GM23338 (cell line): ENCODE data around the gene HMCN2. TPM values are rescaled to one million over a fixed set of nuclear protein-coding genes. Genes with fewer than 3 reads are reported as not detected.

Source experiments
- ATAC-seq: fragments of 200-7000 bp; cut with Tn5 transposase; 3 replicates; pipeline ENCODE4 v1.9.1; 2020
- DNase-seq: peaks from one replicate; pipeline ENCODE4 v3.0.0-alpha.2; 2015; ENCODE audit warnings: low spot score
- H2AFZ ChIP-seq: fragments of 200-600 bp; sonication (generic); 2 replicates; pipeline ENCODE4 v1.8.0; 2016; ENCODE audit warnings: antibody characterized with exemption, mild to moderate bottlenecking, moderate library complexity
- H3F3A ChIP-seq: fragments of 200-600 bp; sonication (generic); replicated peaks from 2 replicates; pipeline ENCODE4 v1.8.0; 2017; ENCODE audit warnings: antibody characterized with exemption, mixed run types, low read depth
- H3K27ac ChIP-seq: fragments of 200-600 bp; sonication (generic); 2 replicates; pipeline ENCODE4 v1.6.1; 2016; ENCODE audit warnings: low read depth
- H3K27me3 ChIP-seq: fragments of 200-600 bp; sonication (generic); 2 replicates; pipeline ENCODE4 v1.8.0; 2016; ENCODE audit warnings: mild to moderate bottlenecking, mixed run types, moderate library complexity; ENCODE audit not compliant: insufficient read depth
- H3K36me3 ChIP-seq: fragments of 200-600 bp; sonication (generic); 2 replicates; pipeline ENCODE4 v1.8.0; 2016; ENCODE audit warnings: mild to moderate bottlenecking; ENCODE audit not compliant: insufficient read depth
- H3K4me1 ChIP-seq: fragments of 200-600 bp; sonication (generic); 2 replicates; pipeline ENCODE4 v1.8.0; 2016; ENCODE audit warnings: mild to moderate bottlenecking, moderate library complexity; ENCODE audit not compliant: insufficient read depth
- H3K4me2 ChIP-seq: fragments of 200-600 bp; sonication (generic); 2 replicates; pipeline ENCODE4 v1.7.1; 2017; ENCODE audit warnings: mixed run types
- H3K4me3 ChIP-seq: fragments of 200-600 bp; sonication (generic); 2 replicates; pipeline ENCODE4 v1.6.1; 2016; ENCODE audit warnings: mixed run types
- H3K79me2 ChIP-seq: fragments of 200-600 bp; sonication (generic); replicated peaks from 2 replicates; pipeline ENCODE4 v1.8.0; 2017; ENCODE audit warnings: mild to moderate bottlenecking; ENCODE audit not compliant: insufficient read depth
- H3K9me2 ChIP-seq: fragments of 200-600 bp; sonication (generic); 2 replicates; pipeline ENCODE4 v1.8.0; 2017; ENCODE audit not compliant: insufficient read depth
- H4K20me1 ChIP-seq: fragments of 200-600 bp; sonication (generic); replicated peaks from 2 replicates; pipeline ENCODE4 v1.8.0; 2017; ENCODE audit warnings: mild to moderate bottlenecking; ENCODE audit not compliant: insufficient read depth
- H3K27ac Mint-ChIP-seq: 2 replicates; pipeline ENCODE4 v1.8.0; 2020; ENCODE audit warnings: inconsistent platforms, mild to moderate bottlenecking, moderate library complexity, mixed read lengths
- H3K27me3 Mint-ChIP-seq: 3 replicates; pipeline ENCODE4 v1.8.0; 2022; ENCODE audit warnings: low read depth, mild to moderate bottlenecking, moderate library complexity, mixed read lengths, inconsistent platforms; ENCODE audit not compliant: insufficient read depth, poor library complexity
- H3K36me3 Mint-ChIP-seq: 3 replicates; pipeline ENCODE4 v1.8.0; 2021; ENCODE audit warnings: low read depth, mild to moderate bottlenecking, inconsistent platforms, moderate library complexity, mixed read lengths
- H3K4me1 Mint-ChIP-seq: 3 replicates; pipeline ENCODE4 v1.8.0; 2020; ENCODE audit warnings: mild to moderate bottlenecking, inconsistent platforms, mixed read lengths
- H3K4me3 Mint-ChIP-seq: 3 replicates; pipeline ENCODE4 v1.8.0; 2021; ENCODE audit warnings: moderate library complexity, mild to moderate bottlenecking, inconsistent platforms, mixed read lengths
- H3K9me3 Mint-ChIP-seq: 3 replicates; pipeline ENCODE4 v1.8.0; 2020; ENCODE audit warnings: moderate library complexity, mild to moderate bottlenecking, inconsistent platforms, mixed read lengths
- CREB1 ChIP-seq: fragments of 250-450 bp; sonication (Bioruptor Pico); IDR thresholded peaks from 2 replicates; pipeline ENCODE4 v1.5.0; 2020; ENCODE audit warnings: low read depth, mild to moderate bottlenecking, moderate library complexity
- EZH2phosphoT487 ChIP-seq: fragments of 200-600 bp; sonication (generic); IDR thresholded peaks from one replicate; pipeline ENCODE4 v1.8.1; 2018; ENCODE audit warnings: antibody characterized with exemption; ENCODE audit not compliant: unreplicated experiment
- NANOG ChIP-seq: IDR thresholded peaks from 2 replicates; pipeline ENCODE4 v1.6.1; 2016; ENCODE audit warnings: antibody characterized with exemption, borderline replicate concordance
- ZNF114 ChIP-seq: fragments of 250-450 bp; sonication (Bioruptor Pico); IDR thresholded peaks from 2 replicates; pipeline ENCODE4 v1.5.0; 2020; ENCODE audit warnings: mild to moderate bottlenecking, moderate library complexity
- ZNF331 ChIP-seq: fragments of 250-450 bp; sonication (Bioruptor Pico); IDR thresholded peaks from 2 replicates; pipeline ENCODE4 v1.5.0; 2020; ENCODE audit warnings: low read depth, mild to moderate bottlenecking, moderate library complexity
- polyA plus RNA-seq: library from polyadenylated mRNA; unstranded; fragments of >200 nt; fragmentation: Nextera tagmentation; extraction: Ambion mirVana; gene quantifications from 2 replicates; pipeline ENCODE4 v1.2.1, GENCODE V29; 2016
- total RNA-seq: library from RNA; depleted of rRNA; stranded (reverse); fragments of >200 nt; shearing (Covaris generic); gene quantifications from 2 replicates; pipeline ENCODE4 v1.2.3, GENCODE V29; 2014
- TF ChIP-seq, protein P1 (sequence below), 2 experiments: fragments of 200-600 bp in 1 of 2; sonication (generic) in 1 of 2; conservative IDR thresholded peaks; 2 replicates each; pipeline versions ENCODE4 v1.5.1 to v1.6.1; 2016 to 2017; ENCODE audit warnings: antibody characterized with exemption in 2 of 2, low read depth in 2 of 2, mild to moderate bottlenecking in 2 of 2, moderate library complexity in 1 of 2
- TF ChIP-seq, protein P2 (sequence below): fragments of 250-450 bp; sonication (Bioruptor Pico); IDR thresholded peaks from 2 replicates; pipeline ENCODE4 v1.5.0; 2020; ENCODE audit warnings: mild to moderate bottlenecking, moderate library complexity

HMCN2 gene
- total and polyA plus RNA-seq, 2 experiments from 2014 or later: 1.3 to 4.7 TPM

DNA sequence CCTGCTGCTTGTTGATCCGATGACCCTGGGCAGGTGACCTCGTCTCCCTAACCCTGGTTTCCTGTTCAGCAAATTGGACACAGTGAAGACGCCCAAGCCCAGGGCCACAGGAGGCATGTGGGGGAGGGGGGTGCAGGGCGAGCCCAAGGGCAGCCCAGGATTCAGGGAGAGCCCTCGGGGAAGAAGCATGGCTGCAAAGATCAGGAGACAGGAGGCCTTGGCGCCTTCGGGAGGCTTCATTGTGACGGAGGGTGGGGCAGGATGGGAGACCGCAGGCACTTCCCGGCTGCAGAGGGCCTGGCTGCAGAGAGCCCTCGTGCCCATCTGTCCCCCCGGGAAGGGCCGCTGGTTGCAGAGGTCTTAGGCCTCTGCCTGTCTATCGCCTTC is 185.4 kb downstream of the HMCN2 start:
- Histone ChIP-seq H3K79me2 (no peaks in the 10 kb centered on the region; the same call in 1 of the 2 replicates), H3F3A (peaks cover 1% of the 10 kb centered on the region; the same call in 1 of the 2 replicates), H3K27ac (no peak overlapping the region), H3K4me2 (no peak overlapping the region; the same call in 1 of the 2 replicates), H2AFZ (no peak overlapping the region), H3K4me1 (peaks cover 39% of the 10 kb centered on the region), H3K9me2 (no peaks in the 10 kb centered on the region), H3K27me3 (peaks cover 5% of the 10 kb centered on the region; the same call in 1 of the 2 replicates), H4K20me1 (no peaks in the 10 kb centered on the region; the same call in 1 of the 2 replicates), H3K4me3 (no peak overlapping the region), H3K36me3 (no peaks in the 10 kb centered on the region; the same call in 1 of the 2 replicates)
- H3K27ac Mint-ChIP-seq: no peak overlapping the region; the same call in 1 of the 2 replicates
- peaks cover 26% of the 10 kb centered on the region for H3K27me3 Mint-ChIP-seq
- peaks cover 34% of the 10 kb centered on the region for H3K36me3 Mint-ChIP-seq
- no peak for TF ChIP-seq ZNF331 (CRISPR knock-in tag)
- peak; percentile 4 for ATAC-seq
- peaks cover 55% of the 10 kb centered on the region for H3K4me1 Mint-ChIP-seq
- H3K4me3 Mint-ChIP-seq: no peak overlapping the region
- DNase-seq: no peak
- H3K9me3 Mint-ChIP-seq: no peaks in the 10 kb centered on the region

DNA sequence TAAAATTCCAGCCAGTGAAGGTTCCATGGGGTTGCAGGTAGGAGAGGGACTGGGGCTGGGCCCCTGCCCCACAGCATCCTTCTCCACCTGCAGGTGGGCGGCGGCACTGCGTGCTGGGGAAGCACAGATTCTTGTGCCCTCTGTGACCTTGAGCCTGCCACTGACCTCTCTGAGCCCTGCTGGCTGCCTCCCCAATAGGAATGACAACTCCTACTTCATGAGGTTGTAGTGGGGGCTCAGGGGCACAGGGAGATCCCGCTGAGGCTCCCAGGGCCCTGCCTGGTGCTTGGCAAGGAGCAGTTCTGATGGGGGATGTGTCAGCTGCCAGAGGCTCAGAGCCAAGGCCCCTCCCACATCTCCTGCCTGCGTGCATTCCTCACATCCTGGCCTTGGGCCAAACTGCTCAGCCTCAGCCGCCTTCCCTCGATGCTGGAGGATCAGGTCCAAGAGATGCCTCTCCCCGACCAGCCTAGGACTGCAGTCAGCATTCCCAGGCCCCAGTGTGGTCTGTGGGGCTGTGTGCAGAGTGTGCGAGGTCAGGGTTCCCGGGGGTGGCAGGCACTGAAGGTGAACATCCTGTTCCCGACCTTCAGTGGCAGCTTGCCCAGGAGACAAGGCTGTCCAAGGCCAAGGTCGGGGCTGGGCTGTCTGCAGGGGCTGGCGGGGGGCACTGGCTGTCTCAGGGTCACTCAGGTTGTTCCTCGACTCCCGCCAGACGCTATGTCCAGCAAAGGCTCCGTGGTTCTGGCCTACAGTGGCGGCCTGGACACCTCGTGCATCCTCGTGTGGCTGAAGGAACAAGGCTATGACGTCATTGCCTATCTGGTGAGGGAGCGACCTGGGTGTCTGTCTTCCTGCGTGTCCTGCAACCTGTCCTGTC is 186.2 kb downstream of the HMCN2 start:
- Histone ChIP-seq H3K4me3 (no peak overlapping the region), H3K4me1 (peaks cover 31% of the 10 kb centered on the region), H3K9me2 (no peaks in the 10 kb centered on the region), H4K20me1 (no peaks in the 10 kb centered on the region; the same call in 1 of the 2 replicates), H2AFZ (no peak overlapping the region), H3K27ac (no peak overlapping the region), H3K79me2 (no peaks in the 10 kb centered on the region; the same call in 1 of the 2 replicates), H3F3A (no peaks in the 10 kb centered on the region; the same call in 1 of the 2 replicates), H3K27me3 (0 out of 2 replicates have a peak, but pooled peaks cover 2% of the 10 kb centered on the region), H3K4me2 (no peak overlapping the region; the same call in 1 of the 2 replicates), H3K36me3 (no peaks in the 10 kb centered on the region; the same call in 1 of the 2 replicates)
- H3K9me3 Mint-ChIP-seq: no peaks in the 10 kb centered on the region
- ATAC-seq (peak; percentile 76), DNase-seq (peak; percentile 81)
- H3K4me3 Mint-ChIP-seq: no peak overlapping the region; the same call in 2 of the 3 replicates
- no peak for TF ChIP-seq CREB1 (CRISPR knock-in tag)
- TF ChIP-seq, protein P1, sequence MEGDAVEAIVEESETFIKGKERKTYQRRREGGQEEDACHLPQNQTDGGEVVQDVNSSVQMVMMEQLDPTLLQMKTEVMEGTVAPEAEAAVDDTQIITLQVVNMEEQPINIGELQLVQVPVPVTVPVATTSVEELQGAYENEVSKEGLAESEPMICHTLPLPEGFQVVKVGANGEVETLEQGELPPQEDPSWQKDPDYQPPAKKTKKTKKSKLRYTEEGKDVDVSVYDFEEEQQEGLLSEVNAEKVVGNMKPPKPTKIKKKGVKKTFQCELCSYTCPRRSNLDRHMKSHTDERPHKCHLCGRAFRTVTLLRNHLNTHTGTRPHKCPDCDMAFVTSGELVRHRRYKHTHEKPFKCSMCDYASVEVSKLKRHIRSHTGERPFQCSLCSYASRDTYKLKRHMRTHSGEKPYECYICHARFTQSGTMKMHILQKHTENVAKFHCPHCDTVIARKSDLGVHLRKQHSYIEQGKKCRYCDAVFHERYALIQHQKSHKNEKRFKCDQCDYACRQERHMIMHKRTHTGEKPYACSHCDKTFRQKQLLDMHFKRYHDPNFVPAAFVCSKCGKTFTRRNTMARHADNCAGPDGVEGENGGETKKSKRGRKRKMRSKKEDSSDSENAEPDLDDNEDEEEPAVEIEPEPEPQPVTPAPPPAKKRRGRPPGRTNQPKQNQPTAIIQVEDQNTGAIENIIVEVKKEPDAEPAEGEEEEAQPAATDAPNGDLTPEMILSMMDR (conservative IDR thresholded peaks at IDR 0.05; ENCODE audit: low read depth in 2 of 2): peak; percentile 72 to 76
- peaks cover 37% of the 10 kb centered on the region for H3K36me3 Mint-ChIP-seq
- no peak overlapping the region; the same call in 1 of the 2 replicates for H3K27ac Mint-ChIP-seq
- peaks cover 48% of the 10 kb centered on the region for H3K4me1 Mint-ChIP-seq
- peaks cover 29% of the 10 kb centered on the region for H3K27me3 Mint-ChIP-seq

DNA sequence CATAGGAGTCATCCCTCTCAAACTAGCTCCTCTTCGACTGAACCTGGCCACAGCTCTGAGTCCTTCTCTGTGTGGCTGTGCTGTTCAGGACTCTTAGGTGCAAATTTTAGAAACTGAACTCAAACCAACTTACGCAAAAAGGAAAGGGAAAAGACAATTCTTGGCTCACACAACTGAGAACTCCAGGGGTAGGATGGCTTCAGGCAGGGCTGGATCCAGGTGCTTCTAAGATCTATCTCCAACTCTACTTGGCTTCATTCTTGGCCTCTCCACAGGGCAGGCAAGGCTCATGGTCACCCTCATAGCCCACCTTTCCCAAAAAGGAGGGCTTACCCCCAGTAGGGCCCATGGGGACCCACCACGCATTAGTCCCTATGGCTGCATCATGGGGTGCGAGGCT is 187.3 kb downstream of the HMCN2 start:
- Histone ChIP-seq H3K4me2 (no peak overlapping the region), H3K9me2 (no peaks in the 10 kb centered on the region), H3K27me3 (no peaks in the 10 kb centered on the region), H3K36me3 (no peaks in the 10 kb centered on the region), H3F3A (no peaks in the 10 kb centered on the region), H3K79me2 (no peaks in the 10 kb centered on the region; the same call in 1 of the 2 replicates), H3K27ac (no peak overlapping the region), H2AFZ (no peak overlapping the region), H3K4me3 (no peak overlapping the region), H4K20me1 (no peaks in the 10 kb centered on the region; the same call in 1 of the 2 replicates), H3K4me1 (peaks cover 21% of the 10 kb centered on the region)
- DNase-seq (no peak), ATAC-seq (no peak)
- Mint-ChIP-seq H3K36me3 (peaks cover 34% of the 10 kb centered on the region), H3K27ac (no peak overlapping the region), H3K27me3 (peaks cover 22% of the 10 kb centered on the region), H3K4me3 (no peak overlapping the region), H3K4me1 (peaks cover 37% of the 10 kb centered on the region), H3K9me3 (no peaks in the 10 kb centered on the region)
- no peak for TF ChIP-seq NANOG
- TF ChIP-seq, protein P2, sequence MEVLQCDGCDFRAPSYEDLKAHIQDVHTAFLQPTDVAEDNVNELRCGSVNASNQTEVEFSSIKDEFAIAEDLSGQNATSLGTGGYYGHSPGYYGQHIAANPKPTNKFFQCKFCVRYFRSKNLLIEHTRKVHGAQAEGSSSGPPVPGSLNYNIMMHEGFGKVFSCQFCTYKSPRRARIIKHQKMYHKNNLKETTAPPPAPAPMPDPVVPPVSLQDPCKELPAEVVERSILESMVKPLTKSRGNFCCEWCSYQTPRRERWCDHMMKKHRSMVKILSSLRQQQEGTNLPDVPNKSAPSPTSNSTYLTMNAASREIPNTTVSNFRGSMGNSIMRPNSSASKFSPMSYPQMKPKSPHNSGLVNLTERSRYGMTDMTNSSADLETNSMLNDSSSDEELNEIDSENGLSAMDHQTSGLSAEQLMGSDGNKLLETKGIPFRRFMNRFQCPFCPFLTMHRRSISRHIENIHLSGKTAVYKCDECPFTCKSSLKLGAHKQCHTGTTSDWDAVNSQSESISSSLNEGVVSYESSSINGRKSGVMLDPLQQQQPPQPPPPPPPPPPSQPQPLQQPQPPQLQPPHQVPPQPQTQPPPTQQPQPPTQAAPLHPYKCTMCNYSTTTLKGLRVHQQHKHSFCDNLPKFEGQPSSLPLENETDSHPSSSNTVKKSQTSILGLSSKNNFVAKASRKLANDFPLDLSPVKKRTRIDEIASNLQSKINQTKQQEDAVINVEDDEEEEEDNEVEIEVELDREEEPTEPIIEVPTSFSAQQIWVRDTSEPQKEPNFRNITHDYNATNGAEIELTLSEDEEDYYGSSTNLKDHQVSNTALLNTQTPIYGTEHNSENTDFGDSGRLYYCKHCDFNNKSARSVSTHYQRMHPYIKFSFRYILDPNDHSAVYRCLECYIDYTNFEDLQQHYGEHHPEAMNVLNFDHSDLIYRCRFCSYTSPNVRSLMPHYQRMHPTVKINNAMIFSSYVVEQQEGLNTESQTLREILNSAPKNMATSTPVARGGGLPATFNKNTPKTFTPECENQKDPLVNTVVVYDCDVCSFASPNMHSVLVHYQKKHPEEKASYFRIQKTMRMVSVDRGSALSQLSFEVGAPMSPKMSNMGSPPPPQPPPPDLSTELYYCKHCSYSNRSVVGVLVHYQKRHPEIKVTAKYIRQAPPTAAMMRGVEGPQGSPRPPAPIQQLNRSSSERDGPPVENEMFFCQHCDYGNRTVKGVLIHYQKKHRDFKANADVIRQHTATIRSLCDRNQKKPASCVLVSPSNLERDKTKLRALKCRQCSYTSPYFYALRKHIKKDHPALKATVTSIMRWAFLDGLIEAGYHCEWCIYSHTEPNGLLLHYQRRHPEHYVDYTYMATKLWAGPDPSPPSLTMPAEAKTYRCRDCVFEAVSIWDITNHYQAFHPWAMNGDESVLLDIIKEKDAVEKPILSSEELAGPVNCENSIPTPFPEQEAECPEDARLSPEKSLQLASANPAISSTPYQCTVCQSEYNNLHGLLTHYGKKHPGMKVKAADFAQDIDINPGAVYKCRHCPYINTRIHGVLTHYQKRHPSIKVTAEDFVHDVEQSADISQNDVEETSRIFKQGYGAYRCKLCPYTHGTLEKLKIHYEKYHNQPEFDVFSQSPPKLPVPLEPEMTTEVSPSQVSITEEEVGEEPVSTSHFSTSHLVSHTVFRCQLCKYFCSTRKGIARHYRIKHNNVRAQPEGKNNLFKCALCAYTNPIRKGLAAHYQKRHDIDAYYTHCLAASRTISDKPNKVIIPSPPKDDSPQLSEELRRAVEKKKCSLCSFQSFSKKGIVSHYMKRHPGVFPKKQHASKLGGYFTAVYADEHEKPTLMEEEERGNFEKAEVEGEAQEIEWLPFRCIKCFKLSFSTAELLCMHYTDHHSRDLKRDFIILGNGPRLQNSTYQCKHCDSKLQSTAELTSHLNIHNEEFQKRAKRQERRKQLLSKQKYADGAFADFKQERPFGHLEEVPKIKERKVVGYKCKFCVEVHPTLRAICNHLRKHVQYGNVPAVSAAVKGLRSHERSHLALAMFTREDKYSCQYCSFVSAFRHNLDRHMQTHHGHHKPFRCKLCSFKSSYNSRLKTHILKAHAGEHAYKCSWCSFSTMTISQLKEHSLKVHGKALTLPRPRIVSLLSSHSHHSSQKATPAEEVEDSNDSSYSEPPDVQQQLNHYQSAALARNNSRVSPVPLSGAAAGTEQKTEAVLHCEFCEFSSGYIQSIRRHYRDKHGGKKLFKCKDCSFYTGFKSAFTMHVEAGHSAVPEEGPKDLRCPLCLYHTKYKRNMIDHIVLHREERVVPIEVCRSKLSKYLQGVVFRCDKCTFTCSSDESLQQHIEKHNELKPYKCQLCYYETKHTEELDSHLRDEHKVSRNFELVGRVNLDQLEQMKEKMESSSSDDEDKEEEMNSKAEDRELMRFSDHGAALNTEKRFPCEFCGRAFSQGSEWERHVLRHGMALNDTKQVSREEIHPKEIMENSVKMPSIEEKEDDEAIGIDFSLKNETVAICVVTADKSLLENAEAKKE: no peak
- no peak for TF ChIP-seq EZH2phosphoT487
- no peak for TF ChIP-seq ZNF114 (CRISPR knock-in tag)
